NCI-H1105 treated with DMSO at 0.1 percent for 48 hours (cell line): Measurements from ENCODE around the gene PHACTR3.

Experiments
- DNase-seq: peaks from one replicate; lab custom pipeline; 2025; lab: John Stamatoyannopoulos, UW

PHACTR3 gene

GRCh38 chr20:59777331-59777725 is 173.0 kb downstream of the PHACTR3 start:
- no peak for DNase-seq

GRCh38 chr20:59777814-59778575 is 173.7 kb downstream of the PHACTR3 start:
- DNase-seq, result no peak

GRCh38 chr20:59778615-59779200 is 174.4 kb downstream of the PHACTR3 start:
- DNase-seq, result no peak

- DNase-seq, result no peak
Observed at GRCh38 chr20:59779656-59780380, 175.5 kb downstream of the PHACTR3 start.

- DNase-seq, result no peak
Observed at GRCh38 chr20:59780494-59781185, 176.3 kb downstream of the PHACTR3 start.

GRCh38 chr20:59781226-59781625 is 176.9 kb downstream of the PHACTR3 start:
- DNase-seq, result no peak

GRCh38 chr20:59782986-59783640 is 178.8 kb downstream of the PHACTR3 start:
- peak; percentile 82 for DNase-seq

- no peak for DNase-seq
Observed at GRCh38 chr20:59783641-59784010, 179.3 kb downstream of the PHACTR3 start.

GRCh38 chr20:59784365-59784764 is 180.0 kb downstream of the PHACTR3 start:
- DNase-seq, result no peak

GRCh38 chr20:59784791-59785668 is 180.7 kb downstream of the PHACTR3 start:
- DNase-seq, result no peak

- DNase-seq, result no peak
Observed at GRCh38 chr20:59785669-59785959, 181.3 kb downstream of the PHACTR3 start.

GRCh38 chr20:59785986-59786795 is 181.9 kb downstream of the PHACTR3 start:
- DNase-seq, result no peak

GRCh38 chr20:59786801-59787537 is 182.6 kb downstream of the PHACTR3 start:
- no peak for DNase-seq

- no peak for DNase-seq
Observed at GRCh38 chr20:59787538-59787890, 183.2 kb downstream of the PHACTR3 start.

- no peak for DNase-seq
Observed at GRCh38 chr20:59788196-59788735, 183.9 kb downstream of the PHACTR3 start.

GRCh38 chr20:59788811-59789397 is 184.6 kb downstream of the PHACTR3 start:
- DNase-seq, result no peak

- no peak for DNase-seq
Observed at GRCh38 chr20:59789686-59790085, 185.3 kb downstream of the PHACTR3 start.

- DNase-seq, result no peak
Observed at GRCh38 chr20:59790346-59790745, 186.0 kb downstream of the PHACTR3 start.

GRCh38 chr20:59792300-59792699 is 188.0 kb downstream of the PHACTR3 start:
- DNase-seq, result no peak
